Measurements from ENCODE around the gene U2AF1L4. TPM values are rescaled to one million over a fixed set of nuclear protein-coding genes. Genes with fewer than 3 reads are reported as not detected.
A peak's percentile ranks its signal among the peaks of the same experiment; 100 is the strongest.

U2AF1L4 gene
- total and polyA plus RNA-seq, 2 experiments from 2014 or later: 30.3 to 61.7 TPM

DNA sequence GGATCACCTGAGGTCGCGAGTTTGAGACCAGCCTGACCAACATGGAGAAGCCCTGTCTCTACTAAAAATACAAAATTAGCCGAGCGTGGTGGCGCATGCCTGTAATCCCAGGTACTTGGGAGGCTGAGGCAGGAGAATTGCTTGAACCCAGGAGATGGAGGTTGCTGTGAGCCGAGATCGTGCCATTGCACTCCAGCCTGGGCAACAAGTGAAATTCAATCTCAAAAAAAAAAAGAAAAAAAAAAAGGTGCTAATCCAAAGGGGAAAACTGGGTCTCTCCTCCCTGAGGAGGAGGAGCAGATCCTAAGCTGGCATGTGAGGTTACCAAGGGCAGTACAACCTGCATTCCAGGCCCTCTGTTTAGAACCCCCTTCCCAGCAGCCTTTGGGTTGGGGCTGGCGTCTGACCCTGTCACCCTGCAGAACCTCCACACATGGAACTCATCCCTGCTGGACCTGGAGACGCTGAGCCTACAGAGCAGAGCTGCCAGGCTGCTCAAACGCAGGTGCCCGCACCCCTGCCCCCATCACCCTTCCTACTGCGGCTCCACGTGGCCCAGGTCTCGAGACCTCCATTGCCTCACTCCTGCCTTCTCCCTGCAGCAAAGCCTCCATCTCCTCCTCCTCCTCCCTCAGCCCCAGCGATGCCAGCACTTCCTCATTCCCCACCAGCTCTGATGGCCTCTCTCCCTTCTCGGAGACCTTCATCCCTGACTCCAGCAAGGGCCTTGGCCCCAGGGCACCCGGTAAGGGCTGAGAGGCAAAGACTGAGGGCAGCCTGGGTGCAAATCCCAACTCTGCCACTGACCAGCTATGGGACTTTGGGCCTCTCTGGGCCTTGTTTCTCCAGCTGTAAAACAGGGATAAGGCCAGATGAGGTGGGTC is 19.5 kb upstream of the U2AF1L4 start:
- no peak overlapping the region for H3K4me3 ChIP-seq
- no peaks in the 10 kb centered on the region for H3K27me3 ChIP-seq
- TF ChIP-seq, protein P1, sequence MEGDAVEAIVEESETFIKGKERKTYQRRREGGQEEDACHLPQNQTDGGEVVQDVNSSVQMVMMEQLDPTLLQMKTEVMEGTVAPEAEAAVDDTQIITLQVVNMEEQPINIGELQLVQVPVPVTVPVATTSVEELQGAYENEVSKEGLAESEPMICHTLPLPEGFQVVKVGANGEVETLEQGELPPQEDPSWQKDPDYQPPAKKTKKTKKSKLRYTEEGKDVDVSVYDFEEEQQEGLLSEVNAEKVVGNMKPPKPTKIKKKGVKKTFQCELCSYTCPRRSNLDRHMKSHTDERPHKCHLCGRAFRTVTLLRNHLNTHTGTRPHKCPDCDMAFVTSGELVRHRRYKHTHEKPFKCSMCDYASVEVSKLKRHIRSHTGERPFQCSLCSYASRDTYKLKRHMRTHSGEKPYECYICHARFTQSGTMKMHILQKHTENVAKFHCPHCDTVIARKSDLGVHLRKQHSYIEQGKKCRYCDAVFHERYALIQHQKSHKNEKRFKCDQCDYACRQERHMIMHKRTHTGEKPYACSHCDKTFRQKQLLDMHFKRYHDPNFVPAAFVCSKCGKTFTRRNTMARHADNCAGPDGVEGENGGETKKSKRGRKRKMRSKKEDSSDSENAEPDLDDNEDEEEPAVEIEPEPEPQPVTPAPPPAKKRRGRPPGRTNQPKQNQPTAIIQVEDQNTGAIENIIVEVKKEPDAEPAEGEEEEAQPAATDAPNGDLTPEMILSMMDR (IDR thresholded peaks at IDR 0.05; ENCODE audit: low read depth, low read length): no peak
- no peaks in the 10 kb centered on the region for H3K9me3 ChIP-seq (ENCODE audit: low read depth)
- no peaks in the 10 kb centered on the region for H3K36me3 ChIP-seq
- H3K27ac ChIP-seq: no peak overlapping the region
- H3K4me1 ChIP-seq (ENCODE audit: low read depth): peaks cover 5% of the 10 kb centered on the region
- no peak for DNase-seq (ENCODE audit: low read depth in 1 of 2, low spot score in 1 of 2)

DNA sequence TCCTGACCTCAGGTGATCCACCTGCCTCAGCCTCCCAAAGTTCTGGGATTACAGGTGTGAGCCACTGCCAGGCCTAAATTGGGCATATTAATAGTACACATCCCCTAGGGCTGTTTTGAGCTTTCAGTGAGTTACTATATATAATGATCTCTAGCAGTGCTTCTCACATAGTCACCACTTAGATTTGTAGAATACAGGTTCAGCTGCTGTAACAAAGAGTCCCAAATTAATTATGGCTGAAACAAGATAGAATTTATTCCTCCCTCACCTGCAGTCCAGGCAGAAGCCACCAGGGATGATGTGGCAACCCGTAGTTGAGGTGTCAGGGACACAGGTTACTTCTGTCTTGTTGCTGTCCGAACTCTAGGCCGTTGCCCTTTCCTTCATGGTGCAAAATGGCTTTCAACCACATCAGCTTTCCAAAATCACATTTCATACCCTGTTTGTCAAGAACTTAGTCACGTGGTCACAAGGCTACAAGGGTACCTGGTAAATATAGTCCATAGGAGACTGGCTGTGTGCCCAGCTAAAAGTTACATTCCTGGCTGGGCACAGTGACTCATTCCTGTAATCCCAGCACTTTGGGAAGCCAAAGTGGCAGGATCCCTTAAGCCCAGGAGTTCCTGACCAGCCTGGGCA is 15.6 kb upstream of the U2AF1L4 start:
- no peak overlapping the region for H3K27ac ChIP-seq
- H3K4me1 ChIP-seq (ENCODE audit: low read depth): peaks cover 16% of the 10 kb centered on the region
- TF ChIP-seq, protein P1 (IDR thresholded peaks at IDR 0.05; ENCODE audit: low read depth, low read length): no peak
- no peaks in the 10 kb centered on the region for H3K9me3 ChIP-seq (ENCODE audit: low read depth)
- no peak for DNase-seq (ENCODE audit: low read depth in 1 of 2, low spot score in 1 of 2)
- H3K27me3 ChIP-seq: no peaks in the 10 kb centered on the region
- H3K36me3 ChIP-seq: no peaks in the 10 kb centered on the region
- no peak overlapping the region for H3K4me3 ChIP-seq

DNA sequence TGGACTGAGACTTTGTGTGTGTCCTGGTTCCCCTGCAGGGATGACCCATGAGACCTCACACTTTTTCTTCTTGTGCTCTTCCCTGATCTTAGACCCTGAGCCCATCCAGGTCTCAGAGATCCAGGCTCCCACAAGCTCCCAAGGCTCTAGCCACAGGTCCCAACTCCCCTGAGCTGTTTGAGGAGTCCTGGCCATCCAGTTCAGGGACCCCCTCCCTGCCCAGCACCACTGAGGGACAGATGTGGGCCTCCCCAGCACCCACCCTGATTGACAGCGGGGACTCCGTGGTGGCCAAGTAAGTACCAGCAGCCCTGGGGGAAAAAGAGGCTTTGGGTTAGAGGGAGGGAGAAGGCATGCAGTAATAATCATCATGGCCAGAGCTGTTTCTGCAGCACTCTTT is 14.5 kb upstream of the U2AF1L4 start:
- no peak overlapping the region for H3K4me3 ChIP-seq
- TF ChIP-seq, protein P1 (IDR thresholded peaks at IDR 0.05; ENCODE audit: low read depth, low read length): no peak
- H3K36me3 ChIP-seq: no peaks in the 10 kb centered on the region
- peaks cover 18% of the 10 kb centered on the region for H3K4me1 ChIP-seq (ENCODE audit: low read depth)
- H3K27me3 ChIP-seq: no peaks in the 10 kb centered on the region
- DNase-seq (ENCODE audit: low read depth in 1 of 2, low spot score in 1 of 2): no peak
- H3K27ac ChIP-seq: no peak overlapping the region
- H3K9me3 ChIP-seq (ENCODE audit: low read depth): no peaks in the 10 kb centered on the region

DNA sequence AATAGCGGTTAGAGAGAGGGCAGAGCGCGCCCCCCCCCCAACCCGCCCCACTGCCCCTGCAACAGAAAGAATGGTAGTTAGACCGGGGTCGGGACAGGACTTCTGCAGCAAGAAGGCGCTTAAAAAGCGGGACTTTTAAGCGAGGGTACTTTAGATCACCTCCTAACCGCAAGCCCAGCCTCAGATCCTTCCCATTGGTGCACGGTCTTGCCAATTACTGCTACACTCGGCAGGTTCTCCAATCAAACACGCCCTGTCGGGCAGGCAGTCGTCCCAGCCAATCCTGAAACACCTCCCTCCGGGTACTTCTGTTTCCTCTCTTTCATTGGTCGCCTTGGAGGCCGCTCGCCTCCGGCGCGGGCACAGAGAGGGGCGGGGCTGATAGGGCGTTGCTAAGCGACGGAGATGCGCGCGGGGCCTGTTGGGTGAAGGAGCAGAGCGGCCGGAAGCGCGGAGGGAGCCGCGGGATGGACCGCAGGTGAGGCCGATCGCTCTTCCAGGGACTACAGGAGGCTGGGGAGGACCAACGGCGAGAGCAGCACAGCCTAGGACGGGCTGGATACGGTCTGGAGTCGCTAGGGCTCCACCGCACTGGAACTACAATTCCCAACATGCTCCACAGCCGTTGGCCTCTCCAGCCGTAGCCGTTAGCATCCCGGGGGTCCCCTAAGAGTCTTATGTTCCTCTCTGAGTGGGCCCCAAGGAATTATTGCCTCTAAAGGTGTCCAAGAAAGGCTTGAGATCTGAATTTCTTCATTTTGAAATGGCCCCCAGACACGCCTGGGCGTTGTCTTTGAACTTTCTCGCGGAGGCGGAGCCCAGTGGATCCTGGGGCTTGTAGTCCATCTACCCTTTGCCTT is 12.8 kb upstream of the U2AF1L4 start, which contains the start of gene PROSER3:
Gene PROSER3, plus strand, starts transcription at position 428 of the 860 bp plus-strand sequence. Its CDS starts 40 bp downstream, at position 468.
- TF ChIP-seq, protein P1 (IDR thresholded peaks at IDR 0.05; ENCODE audit: low read depth, low read length): no peak
- Histone ChIP-seq H3K27ac (peak within 1 kb of the TSS; percentile 86), H3K9me3 (ENCODE audit: low read depth) (no peaks in the 10 kb centered on the region), H3K4me3 (peak within 1 kb of the TSS; percentile 60), H3K4me1 (ENCODE audit: low read depth) (peaks cover 18% of the 10 kb centered on the region), H3K36me3 (no peaks in the 10 kb centered on the region), H3K27me3 (no peaks in the 10 kb centered on the region)
- DNase-seq (ENCODE audit: low read depth in 1 of 2, low spot score in 1 of 2): peak; percentile 98 to 100

DNA sequence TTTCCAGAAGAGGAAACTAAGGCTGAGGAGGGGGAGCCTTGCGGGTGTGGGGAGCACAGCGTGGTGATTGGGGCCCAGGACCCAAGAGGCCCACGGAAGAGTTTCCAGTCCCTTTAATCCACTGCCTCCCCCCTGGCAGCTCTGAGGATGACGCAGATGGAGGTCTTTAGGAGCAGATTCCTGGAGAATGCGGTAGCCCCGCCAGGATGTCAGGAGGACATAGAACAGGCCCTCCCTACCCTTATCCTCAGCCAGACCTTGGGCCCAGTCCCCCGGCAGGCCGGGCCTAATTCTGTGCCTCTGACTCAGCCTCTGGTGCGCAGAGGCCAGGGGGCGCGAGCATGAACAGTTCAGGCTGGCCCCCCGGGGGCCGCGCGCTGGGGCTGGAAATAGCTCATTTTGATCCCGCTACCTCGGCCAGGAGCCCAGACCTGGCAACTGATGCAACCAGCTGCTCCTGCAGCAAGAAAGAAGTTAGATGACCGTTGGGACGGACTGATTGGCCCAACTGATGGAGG is 12.1 kb upstream of the U2AF1L4 start:
- Histone ChIP-seq H3K9me3 (ENCODE audit: low read depth) (no peaks in the 10 kb centered on the region), H3K27ac (peak overlapping the region; percentile 86), H3K4me1 (ENCODE audit: low read depth) (peaks cover 18% of the 10 kb centered on the region), H3K27me3 (no peaks in the 10 kb centered on the region), H3K36me3 (no peaks in the 10 kb centered on the region), H3K4me3 (peak overlapping the region; percentile 60)
- TF ChIP-seq, protein P1 (IDR thresholded peaks at IDR 0.05; ENCODE audit: low read depth, low read length): peak; percentile 9
- peak; percentile 73 to 98 for DNase-seq (ENCODE audit: low read depth in 1 of 2, low spot score in 1 of 2)
